Sigmoid colon (tissue), 4 donors: ENCODE results near the gene CARM1.

Experiments used
- CTCF ChIP-seq, 4 experiments: fragments of 450-650 bp in 3 of 4; fragments of 200-600 bp in 1 of 4; IDR thresholded peaks; one replicate each; pipeline ENCODE4 v1.5.1; 2016 to 2019; ENCODE audit warnings: antibody characterized with exemption in 4 of 4, mild to moderate bottlenecking in 3 of 4, moderate library complexity in 2 of 4
- POLR2A ChIP-seq, 2 donors: fragments of 450-650 bp; IDR thresholded peaks; one replicate each; pipeline ENCODE4 v1.6.1; 2016; ENCODE audit warnings: antibody characterized with exemption in 2 of 2, mild to moderate bottlenecking in 2 of 2, moderate library complexity in 2 of 2
- POLR2AphosphoS5 ChIP-seq, 4 donors: sonication (generic); formaldehyde crosslinking; IDR thresholded peaks; one replicate each; pipeline ENCODE4 v1.6.1; 2017; ENCODE audit warnings: antibody characterized with exemption in 4 of 4

- TF ChIP-seq POLR2A (IDR thresholded peaks at IDR 0.05), result no peak
- no peak for TF ChIP-seq CTCF (IDR thresholded peaks at IDR 0.05)
- TF ChIP-seq POLR2AphosphoS5 (IDR thresholded peaks at IDR 0.05), result no peak
Observed at GRCh38 chr19:10965398-10965797, 94.0 kb downstream of the CARM1 start.
